Effector CD8-positive, alpha-beta T cell (primary cell): Measurements from ENCODE around the gene ANK3.

Source experiments
- DNase-seq: peaks from one replicate; lab custom pipeline; 2025; lab: John Stamatoyannopoulos, UW

The ANK3 gene

GRCh38 chr10:60032723-60033122 lies 357.0 kb downstream of the ANK3 start:
- DNase-seq: no peak

GRCh38 chr10:60031664-60032063 lies 358.0 kb downstream of the ANK3 start:
- DNase-seq: no peak

DNA sequence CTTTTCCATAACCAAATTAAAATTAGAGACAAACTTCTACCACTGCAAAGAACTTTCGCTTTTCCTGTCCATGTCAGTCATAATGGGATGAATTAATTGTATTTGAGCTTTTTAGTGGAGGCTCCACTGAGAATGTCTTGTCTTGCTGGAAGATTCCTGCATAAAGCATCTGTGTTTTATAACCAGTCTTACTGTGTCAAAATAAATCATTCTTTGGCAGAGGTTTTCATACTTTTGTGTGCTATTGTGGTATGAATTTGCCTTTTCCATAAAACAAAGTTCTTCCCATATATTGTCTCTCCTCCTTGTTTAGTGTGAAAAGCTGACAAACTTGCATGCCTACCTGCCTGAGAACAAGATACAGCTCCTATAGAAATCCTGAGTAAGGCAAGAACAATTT lies 358.5 kb downstream of the ANK3 start:
- DNase-seq: no peak

DNA sequence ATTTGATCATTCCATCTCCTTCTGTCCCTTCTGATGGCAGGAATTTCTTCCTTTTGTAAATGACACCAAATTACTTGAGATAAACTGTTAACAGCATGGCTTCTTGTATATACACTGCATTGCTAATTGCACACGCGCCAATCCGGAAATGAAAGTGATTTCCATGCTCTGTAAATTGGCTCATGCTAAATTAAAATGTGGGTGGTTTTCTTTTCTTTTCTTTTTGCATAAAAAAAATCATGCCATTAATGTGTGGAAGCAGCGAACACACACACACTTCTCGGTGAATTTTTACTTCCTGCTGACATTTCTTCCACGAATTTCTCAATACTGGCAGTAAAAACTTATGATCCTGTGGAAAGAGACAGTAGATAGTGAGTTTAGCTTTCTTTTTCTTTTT lies 360.2 kb downstream of the ANK3 start:
- DNase-seq: no peak

DNA sequence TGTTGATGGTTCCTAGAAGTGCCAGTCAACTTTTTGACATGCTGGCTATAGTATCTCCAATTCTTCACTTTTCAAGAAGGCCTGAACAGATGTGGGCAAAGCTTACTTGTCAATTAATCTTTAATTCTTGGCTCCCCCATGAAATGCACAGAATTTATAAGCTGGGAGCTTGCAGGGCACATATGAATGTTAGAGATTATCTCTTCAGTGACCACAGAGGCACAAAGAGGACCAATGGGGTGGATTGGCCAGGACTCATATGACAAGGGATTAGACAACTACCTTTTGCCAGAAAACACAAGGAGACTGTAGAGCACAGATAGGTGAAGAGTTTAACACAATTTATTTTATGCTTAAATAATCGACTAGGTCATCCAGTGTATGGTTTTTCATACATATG lies 361.6 kb downstream of the ANK3 start:
- DNase-seq: no peak

- DNase-seq: no peak
These were observed 364.4 kb downstream of the ANK3 start for GRCh38 chr10:60025279-60025678.

DNA sequence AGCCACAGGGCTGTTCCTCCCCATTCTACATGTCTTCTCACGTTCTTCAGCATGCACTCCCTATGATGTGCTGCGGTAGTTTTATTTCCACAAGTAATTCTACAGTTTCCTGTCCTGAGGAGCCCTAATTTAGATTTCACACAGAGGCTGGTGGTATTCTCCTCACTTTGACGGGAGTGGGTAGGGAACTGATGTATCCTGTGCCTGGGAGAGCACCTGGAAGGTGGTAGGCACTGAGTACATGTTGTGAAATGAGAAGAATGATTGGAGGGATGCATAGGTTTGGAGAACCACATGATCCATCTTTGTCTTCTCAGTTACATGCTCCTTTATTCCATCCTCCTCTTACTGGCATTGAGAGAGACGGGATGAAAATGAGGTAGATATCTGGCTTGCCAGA lies 365.2 kb downstream of the ANK3 start:
- no peak for DNase-seq

GRCh38 chr10:60023155-60023877 lies 366.4 kb downstream of the ANK3 start:
- no peak for DNase-seq

GRCh38 chr10:60021361-60021760 lies 368.3 kb downstream of the ANK3 start:
- no peak for DNase-seq

GRCh38 chr10:60016794-60017193 lies 372.9 kb downstream of the ANK3 start:
- DNase-seq: no peak

- DNase-seq: no peak
These were observed 379.8 kb downstream of the ANK3 start for GRCh38 chr10:60009710-60010383.

- no peak for DNase-seq
These were observed 380.4 kb downstream of the ANK3 start for GRCh38 chr10:60009276-60009675.

GRCh38 chr10:60008816-60009215 lies 380.9 kb downstream of the ANK3 start:
- DNase-seq: no peak

GRCh38 chr10:60006062-60006461 lies 383.6 kb downstream of the ANK3 start:
- no peak for DNase-seq

DNA sequence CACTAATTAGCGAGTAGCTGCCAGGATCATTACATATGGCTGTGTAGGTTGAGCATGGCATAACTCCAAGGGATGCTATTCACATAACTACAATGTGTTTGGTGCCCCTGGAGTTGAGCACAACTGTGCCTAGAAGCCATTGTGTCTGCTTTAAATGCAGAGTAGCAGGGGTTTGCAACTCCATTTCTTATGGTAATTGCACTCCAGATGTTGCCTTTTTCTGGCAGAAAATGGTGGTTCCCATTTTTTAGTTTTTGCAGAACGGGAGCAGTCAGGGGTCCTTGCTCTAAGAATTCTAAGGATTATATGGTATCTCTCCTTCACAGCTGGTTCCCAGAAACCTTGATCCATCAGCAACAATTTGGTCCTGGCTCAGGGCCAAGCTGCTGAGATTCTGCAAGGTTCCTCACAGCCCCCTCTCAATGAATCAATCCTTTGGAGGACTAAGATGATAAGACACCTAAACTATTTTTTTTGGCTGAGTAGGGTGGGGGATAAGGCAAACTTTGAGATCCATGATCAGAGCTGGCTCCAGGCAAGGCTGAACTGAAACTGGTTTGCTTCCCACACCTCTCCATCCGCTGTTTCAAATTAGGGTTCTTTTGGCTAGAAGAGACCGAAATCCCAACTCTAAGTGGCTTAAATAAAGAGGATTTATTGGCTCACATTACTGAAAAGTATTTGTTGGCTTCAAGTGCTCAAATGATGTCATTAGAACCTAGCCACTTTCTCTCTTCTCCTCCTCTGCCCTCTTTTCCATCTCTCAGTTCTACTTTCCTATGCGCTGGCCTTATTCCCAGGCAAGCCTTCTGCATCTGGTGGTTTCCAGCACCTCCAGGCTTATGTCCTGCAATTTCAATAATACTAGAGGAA lies 385.8 kb downstream of the ANK3 start:
- DNase-seq: no peak

DNA sequence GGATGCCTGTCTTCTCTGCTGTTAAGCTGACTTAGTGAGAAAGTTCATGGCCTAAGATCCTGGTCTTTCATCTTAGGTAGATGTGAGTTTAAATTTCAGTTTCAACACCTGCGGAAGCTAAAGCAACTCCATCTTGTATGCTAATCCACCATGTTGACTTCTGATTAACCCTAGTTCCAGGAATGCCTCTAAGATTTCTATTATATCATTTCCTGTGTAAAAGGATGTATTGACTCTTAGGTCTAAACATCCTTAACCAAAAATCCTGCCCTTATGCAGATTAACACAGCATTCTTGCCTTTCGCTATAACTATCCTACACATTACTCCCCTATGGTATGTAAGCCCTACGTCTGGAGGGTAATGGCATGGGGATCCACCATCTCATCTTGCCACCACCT lies 388.9 kb downstream of the ANK3 start:
- no peak for DNase-seq

- DNase-seq: no peak
These were observed 391.7 kb downstream of the ANK3 start for GRCh38 chr10:59997827-59998525.

- DNase-seq: no peak
These were observed 393.8 kb downstream of the ANK3 start for GRCh38 chr10:59995862-59996261.

GRCh38 chr10:59993931-59994330 lies 395.7 kb downstream of the ANK3 start:
- DNase-seq: no peak

- DNase-seq: no peak
These were observed 398.0 kb downstream of the ANK3 start for GRCh38 chr10:59991661-59992060.

- DNase-seq: no peak
These were observed 398.6 kb downstream of the ANK3 start for GRCh38 chr10:59991117-59991516.

- no peak for DNase-seq
These were observed 404.0 kb downstream of the ANK3 start for GRCh38 chr10:59985639-59986038.
